ENCODE data around the gene CCDC91. TPM values are rescaled to one million over a fixed set of nuclear protein-coding genes. Genes with fewer than 3 reads are reported as not detected.
"Not testable (repeated sequence)": the region's sequence is repeated elsewhere in the genome, so short reads cannot be mapped to it uniquely, and the experiment has no call there.

CCDC91 gene
- total RNA-seq, 1 experiment from 2014 or later, result 35.9 TPM

DNA sequence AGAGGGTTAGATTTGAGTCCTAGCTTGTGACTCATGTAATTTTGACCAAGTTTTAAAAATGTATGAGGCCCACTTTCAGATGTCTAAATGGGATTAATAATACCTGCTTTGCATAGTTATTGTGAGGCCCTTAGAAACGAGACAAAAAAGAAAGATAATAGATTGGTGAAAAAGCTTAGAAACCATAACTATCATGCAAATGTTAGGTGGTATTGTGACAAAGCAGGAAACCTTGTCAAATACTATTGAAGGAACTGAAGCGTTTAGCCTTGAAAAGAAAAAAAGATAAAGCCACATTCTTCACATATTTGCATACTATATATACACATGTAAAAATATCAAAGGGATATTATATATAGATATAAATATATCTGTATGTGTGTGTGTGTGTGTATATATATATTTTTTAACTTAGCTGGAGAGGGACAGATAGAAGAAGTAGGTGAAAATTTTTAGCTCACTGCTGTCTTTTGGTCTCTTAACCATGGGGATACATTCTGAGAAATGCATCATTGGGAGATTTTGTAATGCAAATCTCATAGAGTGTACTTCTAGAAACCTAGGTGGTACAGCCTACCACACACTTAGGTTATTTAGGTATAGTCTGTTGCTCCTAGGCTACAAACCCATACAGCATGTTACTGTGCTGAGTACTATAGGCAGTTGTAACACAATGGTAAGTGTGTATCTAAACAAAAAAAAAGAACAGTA is 270.3 kb downstream of the CCDC91 start:
- CTCF ChIA-PET, result no interaction called here
- H3K4me1 Mint-ChIP-seq (ENCODE audit: insufficient read depth, unreplicated experiment), result no peaks in the 10 kb centered on the region

DNA sequence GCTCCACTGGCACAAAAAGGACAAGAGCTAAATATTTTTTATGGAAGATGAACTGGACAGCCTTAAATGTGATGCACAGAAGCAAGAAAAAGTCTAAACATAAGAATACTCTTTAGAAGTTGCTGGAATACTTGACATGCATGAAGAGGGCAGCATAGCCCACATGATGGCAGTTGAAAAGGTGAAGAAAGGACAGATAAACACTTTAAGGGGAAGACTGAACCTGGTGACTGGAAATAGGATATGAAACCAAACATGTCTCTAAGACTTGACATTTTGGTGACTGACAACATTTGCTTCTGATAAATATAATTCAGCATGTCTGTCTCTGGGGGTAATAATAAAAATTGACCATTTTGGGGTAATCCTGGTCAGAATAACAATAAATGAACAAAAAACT is 273.1 kb downstream of the CCDC91 start:
- H3K27me3 Mint-ChIP-seq (ENCODE audit: insufficient read depth, unreplicated experiment), result no peaks in the 10 kb centered on the region
- H3K4me1 Mint-ChIP-seq (ENCODE audit: insufficient read depth, unreplicated experiment), result no peaks in the 10 kb centered on the region
- H3K27ac Mint-ChIP-seq (ENCODE audit: low read depth, unreplicated experiment), result no peak overlapping the region
- TF ChIP-seq, protein P1, sequence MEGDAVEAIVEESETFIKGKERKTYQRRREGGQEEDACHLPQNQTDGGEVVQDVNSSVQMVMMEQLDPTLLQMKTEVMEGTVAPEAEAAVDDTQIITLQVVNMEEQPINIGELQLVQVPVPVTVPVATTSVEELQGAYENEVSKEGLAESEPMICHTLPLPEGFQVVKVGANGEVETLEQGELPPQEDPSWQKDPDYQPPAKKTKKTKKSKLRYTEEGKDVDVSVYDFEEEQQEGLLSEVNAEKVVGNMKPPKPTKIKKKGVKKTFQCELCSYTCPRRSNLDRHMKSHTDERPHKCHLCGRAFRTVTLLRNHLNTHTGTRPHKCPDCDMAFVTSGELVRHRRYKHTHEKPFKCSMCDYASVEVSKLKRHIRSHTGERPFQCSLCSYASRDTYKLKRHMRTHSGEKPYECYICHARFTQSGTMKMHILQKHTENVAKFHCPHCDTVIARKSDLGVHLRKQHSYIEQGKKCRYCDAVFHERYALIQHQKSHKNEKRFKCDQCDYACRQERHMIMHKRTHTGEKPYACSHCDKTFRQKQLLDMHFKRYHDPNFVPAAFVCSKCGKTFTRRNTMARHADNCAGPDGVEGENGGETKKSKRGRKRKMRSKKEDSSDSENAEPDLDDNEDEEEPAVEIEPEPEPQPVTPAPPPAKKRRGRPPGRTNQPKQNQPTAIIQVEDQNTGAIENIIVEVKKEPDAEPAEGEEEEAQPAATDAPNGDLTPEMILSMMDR (IDR thresholded peaks at IDR 0.05; ENCODE audit: unreplicated experiment), result no peak
- CTCF ChIA-PET, result interaction anchor here (0.5 kb wide), 1 partner anchor 72 kb away, joined by 3 read pairs; no protein-coding TSS in a partner anchor
- no peak overlapping the region for H3K4me3 Mint-ChIP-seq (ENCODE audit: unreplicated experiment)
- peak; percentile 1 for DNase-seq (ENCODE audit: unreplicated experiment)
- intact Hi-C loops (cut with micrococcal nuclease), result no loop called here
- POLR2A ChIA-PET, result no interaction called here
- no peaks in the 10 kb centered on the region for H3K36me3 Mint-ChIP-seq (ENCODE audit: insufficient read depth, unreplicated experiment)
- no peaks in the 10 kb centered on the region for H3K9me3 Mint-ChIP-seq (ENCODE audit: unreplicated experiment)
- no TSS peak for BruUV-seq (replicated peaks)

More for the DNA sequence above, 270.3 kb downstream of the CCDC91 start:
- no peaks in the 10 kb centered on the region for H3K27me3 Mint-ChIP-seq (ENCODE audit: insufficient read depth, unreplicated experiment)
- intact Hi-C loops (cut with micrococcal nuclease), result no loop called here
- no peak for DNase-seq (ENCODE audit: unreplicated experiment)
- POLR2A ChIA-PET, result no interaction called here
- TF ChIP-seq, protein P1 (IDR thresholded peaks at IDR 0.05; ENCODE audit: unreplicated experiment), result no peak
- no peak overlapping the region for H3K27ac Mint-ChIP-seq (ENCODE audit: low read depth, unreplicated experiment)
- no peaks in the 10 kb centered on the region for H3K36me3 Mint-ChIP-seq (ENCODE audit: insufficient read depth, unreplicated experiment)
- H3K4me3 Mint-ChIP-seq (ENCODE audit: unreplicated experiment), result no peak overlapping the region
- BruUV-seq (replicated peaks), result no TSS peak
- no peaks in the 10 kb centered on the region for H3K9me3 Mint-ChIP-seq (ENCODE audit: unreplicated experiment)

DNA sequence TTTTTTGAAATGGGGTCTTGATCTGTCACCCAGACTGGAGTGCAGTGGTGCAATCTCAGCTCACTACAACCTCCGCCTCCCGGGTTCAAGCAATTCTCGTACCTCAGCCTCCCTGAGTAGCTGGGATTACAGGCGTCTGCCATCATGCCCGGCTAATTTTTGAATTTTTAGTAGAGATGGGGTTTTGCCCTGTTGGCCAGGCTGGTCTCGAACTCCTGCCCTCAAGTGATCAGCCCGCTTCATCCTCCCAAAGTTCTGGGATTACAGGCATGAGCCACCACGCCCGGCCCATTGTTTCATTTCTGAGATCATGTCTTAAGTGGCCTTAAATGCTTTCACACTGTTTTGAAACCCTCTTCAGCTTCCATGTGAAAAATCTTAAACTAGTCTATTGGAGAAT is 281.5 kb downstream of the CCDC91 start:
- POLR2A ChIA-PET; H3K9me3 Mint-ChIP-seq (ENCODE audit: unreplicated experiment); CTCF ChIA-PET; intact Hi-C loops (cut with micrococcal nuclease); H3K4me1 Mint-ChIP-seq (ENCODE audit: insufficient read depth, unreplicated experiment); H3K27ac Mint-ChIP-seq (ENCODE audit: low read depth, unreplicated experiment); H3K4me3 Mint-ChIP-seq (ENCODE audit: unreplicated experiment); DNase-seq (ENCODE audit: unreplicated experiment); BruUV-seq (replicated peaks); H3K27me3 Mint-ChIP-seq (ENCODE audit: insufficient read depth, unreplicated experiment); H3K36me3 Mint-ChIP-seq (ENCODE audit: insufficient read depth, unreplicated experiment): not testable (repeated sequence)

DNA sequence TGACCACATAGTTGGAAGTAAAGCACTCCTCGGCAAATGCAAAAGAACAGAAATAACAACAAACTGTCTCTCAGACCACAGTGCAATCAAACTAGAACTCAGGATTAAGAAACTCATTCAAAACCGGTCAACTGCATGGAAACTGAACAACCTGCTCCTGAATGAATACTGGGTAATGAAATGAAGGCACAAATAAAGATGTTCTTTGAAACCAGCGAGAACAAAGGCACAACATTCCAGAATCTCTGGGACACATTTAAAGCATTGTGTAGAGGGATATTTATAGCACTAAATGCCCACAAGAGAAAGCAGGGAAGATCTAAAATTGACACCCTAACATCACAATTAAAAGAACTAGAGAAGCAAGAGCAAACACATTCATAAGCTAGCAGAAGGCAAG is 285.9 kb downstream of the CCDC91 start:
- H3K27me3 Mint-ChIP-seq (ENCODE audit: insufficient read depth, unreplicated experiment); H3K4me1 Mint-ChIP-seq (ENCODE audit: insufficient read depth, unreplicated experiment); intact Hi-C loops (cut with micrococcal nuclease); H3K4me3 Mint-ChIP-seq (ENCODE audit: unreplicated experiment); H3K36me3 Mint-ChIP-seq (ENCODE audit: insufficient read depth, unreplicated experiment); DNase-seq (ENCODE audit: unreplicated experiment); H3K9me3 Mint-ChIP-seq (ENCODE audit: unreplicated experiment); CTCF ChIA-PET; H3K27ac Mint-ChIP-seq (ENCODE audit: low read depth, unreplicated experiment); BruUV-seq (replicated peaks); POLR2A ChIA-PET: not testable (repeated sequence)

DNA sequence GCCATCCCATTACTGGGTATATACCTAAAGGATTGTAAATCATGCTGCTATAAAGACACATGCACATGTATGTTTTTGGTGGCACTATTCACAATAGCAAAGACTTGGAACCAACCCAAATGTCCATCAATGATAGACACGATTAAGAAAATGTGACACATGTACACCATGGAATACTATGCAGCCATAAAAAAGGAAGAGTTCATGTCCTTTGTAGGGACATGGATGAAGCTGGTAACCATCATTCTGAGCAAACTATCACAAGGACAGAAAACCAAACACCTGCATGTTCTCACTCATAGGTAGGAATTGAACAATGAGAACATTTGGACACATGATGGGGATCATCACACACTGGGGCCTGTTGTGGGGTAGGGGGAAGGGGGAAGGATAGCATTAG is 288.8 kb downstream of the CCDC91 start:
- H3K4me1 Mint-ChIP-seq (ENCODE audit: insufficient read depth, unreplicated experiment); H3K9me3 Mint-ChIP-seq (ENCODE audit: unreplicated experiment); POLR2A ChIA-PET; BruUV-seq (replicated peaks); H3K27me3 Mint-ChIP-seq (ENCODE audit: insufficient read depth, unreplicated experiment); H3K4me3 Mint-ChIP-seq (ENCODE audit: unreplicated experiment); H3K36me3 Mint-ChIP-seq (ENCODE audit: insufficient read depth, unreplicated experiment); intact Hi-C loops (cut with micrococcal nuclease); CTCF ChIA-PET; H3K27ac Mint-ChIP-seq (ENCODE audit: low read depth, unreplicated experiment); DNase-seq (ENCODE audit: unreplicated experiment): not testable (repeated sequence)

Measured in MCF 10A (cell line).